ENCODE results near the gene RARRES1. TPM values are rescaled to one million over a fixed set of nuclear protein-coding genes. Genes with fewer than 3 reads are reported as not detected.

Gene RARRES1
- total and polyA plus RNA-seq, 2 experiments from 2014 or later: 0.33 to 0.56 TPM

- Histone ChIP-seq H3K27me3 (no peaks in the 10 kb centered on the region), H3K9me3 (ENCODE audit: low read depth) (no peaks in the 10 kb centered on the region), H3K27ac (no peak overlapping the region), H3K4me1 (ENCODE audit: low read depth) (no peaks in the 10 kb centered on the region), H3K4me3 (no peak overlapping the region), H3K36me3 (no peaks in the 10 kb centered on the region)
- TF ChIP-seq CTCF (IDR thresholded peaks at IDR 0.05; ENCODE audit: low read depth, low read length): no peak
- DNase-seq (ENCODE audit: low read depth in 1 of 2, low spot score in 1 of 2): no peak
These were observed 44.3 kb upstream of the RARRES1 start for GRCh38 chr3:158776531-158776930.

GRCh38 chr3:158775426-158776410 lies 43.5 kb upstream of the RARRES1 start:
- no peaks in the 10 kb centered on the region for H3K27me3 ChIP-seq
- H3K4me3 ChIP-seq: no peak overlapping the region
- H3K27ac ChIP-seq: no peak overlapping the region
- no peaks in the 10 kb centered on the region for H3K36me3 ChIP-seq
- peak in 1 of 2 donors; percentile 8 for DNase-seq (ENCODE audit: low read depth in 1 of 2, low spot score in 1 of 2)
- no peaks in the 10 kb centered on the region for H3K4me1 ChIP-seq (ENCODE audit: low read depth)
- H3K9me3 ChIP-seq (ENCODE audit: low read depth): no peaks in the 10 kb centered on the region
- TF ChIP-seq CTCF (IDR thresholded peaks at IDR 0.05; ENCODE audit: low read depth, low read length): no peak

GRCh38 chr3:158774965-158775364 lies 42.7 kb upstream of the RARRES1 start:
- Histone ChIP-seq H3K27me3 (no peaks in the 10 kb centered on the region), H3K27ac (no peak overlapping the region), H3K36me3 (no peaks in the 10 kb centered on the region), H3K9me3 (ENCODE audit: low read depth) (no peaks in the 10 kb centered on the region), H3K4me3 (no peak overlapping the region), H3K4me1 (ENCODE audit: low read depth) (no peaks in the 10 kb centered on the region)
- no peak for TF ChIP-seq CTCF (IDR thresholded peaks at IDR 0.05; ENCODE audit: low read depth, low read length)
- DNase-seq (ENCODE audit: low read depth in 1 of 2, low spot score in 1 of 2): peak in 1 of 2 donors; percentile 62

GRCh38 chr3:158773845-158774830 lies 41.9 kb upstream of the RARRES1 start:
- Histone ChIP-seq H3K9me3 (ENCODE audit: low read depth) (no peaks in the 10 kb centered on the region), H3K27me3 (no peaks in the 10 kb centered on the region), H3K27ac (no peak overlapping the region), H3K4me3 (no peak overlapping the region), H3K4me1 (ENCODE audit: low read depth) (no peaks in the 10 kb centered on the region), H3K36me3 (no peaks in the 10 kb centered on the region)
- TF ChIP-seq CTCF (IDR thresholded peaks at IDR 0.05; ENCODE audit: low read depth, low read length): no peak
- DNase-seq (ENCODE audit: low read depth in 1 of 2, low spot score in 1 of 2): peak in 1 of 2 donors; percentile 93

GRCh38 chr3:158773166-158773565 lies 40.9 kb upstream of the RARRES1 start:
- Histone ChIP-seq H3K4me3 (no peak overlapping the region), H3K27ac (no peak overlapping the region), H3K4me1 (ENCODE audit: low read depth) (no peaks in the 10 kb centered on the region), H3K9me3 (ENCODE audit: low read depth) (no peaks in the 10 kb centered on the region), H3K36me3 (no peaks in the 10 kb centered on the region), H3K27me3 (no peaks in the 10 kb centered on the region)
- no peak for DNase-seq (ENCODE audit: low read depth in 1 of 2, low spot score in 1 of 2)
- TF ChIP-seq CTCF (IDR thresholded peaks at IDR 0.05; ENCODE audit: low read depth, low read length): no peak

Data from cardiac muscle cell (in vitro differentiated cells and primary cell).